ENCODE measurements around the gene APOBEC3G. TPM values are rescaled to one million over a fixed set of nuclear protein-coding genes. Genes with fewer than 3 reads are reported as not detected.

APOBEC3G gene
- total and polyA plus RNA-seq, 2 donors (not counting 1 experiment from before 2014, with no cell fraction given), result 94.2 to 96.6 TPM

DNA sequence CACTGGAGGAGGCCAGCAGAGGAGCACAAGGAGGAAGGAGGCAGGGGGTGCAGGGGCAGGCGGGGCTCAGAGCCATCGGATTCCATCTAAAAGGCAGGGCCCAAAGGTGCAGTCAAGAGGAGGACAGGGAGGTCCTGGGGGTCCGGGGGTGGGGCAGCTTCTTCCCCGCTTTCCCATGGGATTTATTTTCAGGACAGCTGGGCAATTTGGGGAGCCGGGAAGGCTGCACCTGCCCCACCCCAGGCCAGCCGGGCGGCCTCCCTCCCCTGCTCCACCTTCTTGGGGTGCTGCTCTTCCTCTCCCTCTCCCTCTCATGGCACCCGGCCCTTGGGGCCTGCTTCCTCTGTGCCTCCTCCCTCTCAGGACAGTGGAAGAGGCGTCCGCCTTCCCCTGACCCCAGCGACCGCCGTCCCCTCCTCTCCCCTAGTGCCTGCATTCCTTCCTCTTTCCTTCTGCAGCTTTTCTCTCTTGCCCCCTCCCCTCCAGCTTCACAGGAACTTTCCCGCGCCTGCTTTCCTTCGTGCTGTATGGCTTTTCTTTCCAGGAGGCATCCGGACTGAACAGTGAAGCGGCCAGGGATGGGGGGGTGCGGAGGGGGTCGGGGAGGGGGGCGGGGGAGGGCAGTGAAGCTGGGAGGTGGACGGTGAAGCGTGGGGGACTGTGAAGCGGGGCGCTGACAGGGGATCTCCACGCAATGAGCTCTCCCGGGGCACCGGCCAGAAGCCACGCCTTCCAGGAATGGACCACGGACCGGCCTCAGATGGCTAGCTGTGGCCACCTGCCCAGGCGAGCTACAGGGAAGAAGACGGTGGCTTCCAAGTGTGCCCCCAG, 46.9 kb downstream of the APOBEC3G start:
- no peak overlapping the region for H3K27ac Mint-ChIP-seq

More for the DNA sequence above, 46.9 kb downstream of the APOBEC3G start:
- Mint-ChIP-seq H3K4me3 (no peak overlapping the region), H3K27me3 (no peaks in the 10 kb centered on the region), H3K9me3 (ENCODE audit: insufficient read depth) (no peaks in the 10 kb centered on the region), H3K4me1 (peaks cover 10% of the 10 kb centered on the region)
- no peak for DNase-seq
- Histone ChIP-seq H3K9me3 (ENCODE audit: control extremely low read depth in 1 of 3, control insufficient read depth in 2 of 3, insufficient read depth in 1 of 3, low read length in 2 of 3) (peaks cover 0 to 4% (median 0%) of the 10 kb centered on the region in 3 donors), H3K4me2 (replicated peaks; ENCODE audit: low read depth, low read length, poor library complexity, severe bottlenecking) (peak overlapping the region; percentile 38), H3K4me1 (ENCODE audit: control insufficient read depth in 2 of 2, insufficient read depth in 2 of 2, low read length in 2 of 2) (peaks cover 0 to 8% of the 10 kb centered on the region in 2 donors), H3K9ac (ENCODE audit: low read length) (no peak overlapping the region), H3K79me2 (ENCODE audit: control insufficient read depth, insufficient read depth, low read length) (peaks cover 6% of the 10 kb centered on the region), H3K36me3 (replicated peaks in 1 of 2; ENCODE audit: control extremely low read depth in 1 of 2, control insufficient read depth in 1 of 2, extremely low read depth in 1 of 2, insufficient read depth in 2 of 2, low read length in 1 of 2) (no peaks in the 10 kb centered on the region), H3K27me3 (replicated peaks in 1 of 4; ENCODE audit: control extremely low read depth in 1 of 4, control insufficient read depth in 3 of 4, insufficient read depth in 4 of 4, low read length in 3 of 4) (no peaks in the 10 kb centered on the region), H2AFZ (ENCODE audit: insufficient read depth, low read depth, low read length, poor library complexity, severe bottlenecking) (no peak overlapping the region), H3K4me3 (ENCODE audit: control extremely low read depth in 1 of 5, extremely low read depth in 1 of 5, insufficient read depth in 1 of 5, low read depth in 2 of 5, low read length in 4 of 5) (no peak overlapping the region), H3K27ac (ENCODE audit: low read length in 2 of 2) (no peak overlapping the region), H4K20me1 (ENCODE audit: control insufficient read depth, insufficient read depth, low read length, poor library complexity, severe bottlenecking) (no peaks in the 10 kb centered on the region)
- intact Hi-C loops (cut with micrococcal nuclease), result no loop called here
- no peak for TF ChIP-seq EZH2 (IDR thresholded peaks at IDR 0.05; ENCODE audit: borderline replicate concordance, insufficient read depth, low read depth, low read length, poor library complexity, severe bottlenecking)
- TF ChIP-seq, protein P1, sequence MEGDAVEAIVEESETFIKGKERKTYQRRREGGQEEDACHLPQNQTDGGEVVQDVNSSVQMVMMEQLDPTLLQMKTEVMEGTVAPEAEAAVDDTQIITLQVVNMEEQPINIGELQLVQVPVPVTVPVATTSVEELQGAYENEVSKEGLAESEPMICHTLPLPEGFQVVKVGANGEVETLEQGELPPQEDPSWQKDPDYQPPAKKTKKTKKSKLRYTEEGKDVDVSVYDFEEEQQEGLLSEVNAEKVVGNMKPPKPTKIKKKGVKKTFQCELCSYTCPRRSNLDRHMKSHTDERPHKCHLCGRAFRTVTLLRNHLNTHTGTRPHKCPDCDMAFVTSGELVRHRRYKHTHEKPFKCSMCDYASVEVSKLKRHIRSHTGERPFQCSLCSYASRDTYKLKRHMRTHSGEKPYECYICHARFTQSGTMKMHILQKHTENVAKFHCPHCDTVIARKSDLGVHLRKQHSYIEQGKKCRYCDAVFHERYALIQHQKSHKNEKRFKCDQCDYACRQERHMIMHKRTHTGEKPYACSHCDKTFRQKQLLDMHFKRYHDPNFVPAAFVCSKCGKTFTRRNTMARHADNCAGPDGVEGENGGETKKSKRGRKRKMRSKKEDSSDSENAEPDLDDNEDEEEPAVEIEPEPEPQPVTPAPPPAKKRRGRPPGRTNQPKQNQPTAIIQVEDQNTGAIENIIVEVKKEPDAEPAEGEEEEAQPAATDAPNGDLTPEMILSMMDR (IDR thresholded peaks at IDR 0.05), result no peak
- CTCF ChIA-PET, result interaction anchor here (0.7 to 10.3 kb wide), 5 partner anchors 11 to 254 kb away, joined by 3 to 150 read pairs (median 3); no protein-coding TSS in a partner anchor
- POLR2A ChIA-PET, result interaction anchor here (0.5 to 0.7 kb wide), 3 partner anchors 14 to 110 kb away, joined by 3 to 9 read pairs (median 4); partner anchors contain the start of gene APOBEC3C
- no peak for ATAC-seq (ENCODE audit: low read depth)
- 46% methylated on average over 20 of the region's 33 CpGs for WGBS (ENCODE audit: insufficient coverage)
